Activated gamma-delta T cell (primary cell): ENCODE measurements around the gene BIK.

ENCODE experiments used
- DNase-seq: peaks from one replicate; lab custom pipeline; 2025; lab: John Stamatoyannopoulos, UW

The BIK gene

GRCh38 chr22:43162412-43163150, 52.0 kb downstream of the BIK start:
- DNase-seq, result no peak

DNA sequence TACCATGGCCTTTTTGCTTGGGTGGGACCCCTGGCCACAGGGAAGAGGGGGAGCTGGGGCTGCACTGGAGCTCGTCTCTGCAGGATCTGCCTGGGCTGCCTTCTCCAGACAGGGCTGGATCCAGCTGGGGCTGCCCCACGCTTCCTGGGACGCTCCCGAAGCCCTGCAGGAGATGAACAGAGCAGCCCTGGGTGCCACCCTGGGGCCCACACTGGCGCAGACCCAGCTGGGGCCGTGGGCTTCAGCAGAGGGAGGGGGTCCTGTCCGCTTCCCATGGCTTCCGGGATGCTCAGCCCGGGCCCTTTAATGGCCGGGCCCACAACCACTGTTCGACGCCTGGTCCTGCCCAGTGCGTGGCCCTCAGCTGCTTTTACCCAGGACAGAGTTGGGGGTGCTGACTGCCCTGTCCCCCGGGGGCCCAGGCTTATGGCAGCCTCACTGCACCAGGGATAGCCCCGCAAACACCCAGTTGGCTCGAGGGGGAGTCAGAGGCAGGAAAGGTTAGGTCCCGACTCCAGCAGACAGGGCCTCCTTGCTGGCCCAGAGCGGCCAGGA, 52.8 kb downstream of the BIK start:
- DNase-seq, result no peak

- no peak for DNase-seq
Measured at GRCh38 chr22:43164636-43165035, 54.1 kb downstream of the BIK start.

DNA sequence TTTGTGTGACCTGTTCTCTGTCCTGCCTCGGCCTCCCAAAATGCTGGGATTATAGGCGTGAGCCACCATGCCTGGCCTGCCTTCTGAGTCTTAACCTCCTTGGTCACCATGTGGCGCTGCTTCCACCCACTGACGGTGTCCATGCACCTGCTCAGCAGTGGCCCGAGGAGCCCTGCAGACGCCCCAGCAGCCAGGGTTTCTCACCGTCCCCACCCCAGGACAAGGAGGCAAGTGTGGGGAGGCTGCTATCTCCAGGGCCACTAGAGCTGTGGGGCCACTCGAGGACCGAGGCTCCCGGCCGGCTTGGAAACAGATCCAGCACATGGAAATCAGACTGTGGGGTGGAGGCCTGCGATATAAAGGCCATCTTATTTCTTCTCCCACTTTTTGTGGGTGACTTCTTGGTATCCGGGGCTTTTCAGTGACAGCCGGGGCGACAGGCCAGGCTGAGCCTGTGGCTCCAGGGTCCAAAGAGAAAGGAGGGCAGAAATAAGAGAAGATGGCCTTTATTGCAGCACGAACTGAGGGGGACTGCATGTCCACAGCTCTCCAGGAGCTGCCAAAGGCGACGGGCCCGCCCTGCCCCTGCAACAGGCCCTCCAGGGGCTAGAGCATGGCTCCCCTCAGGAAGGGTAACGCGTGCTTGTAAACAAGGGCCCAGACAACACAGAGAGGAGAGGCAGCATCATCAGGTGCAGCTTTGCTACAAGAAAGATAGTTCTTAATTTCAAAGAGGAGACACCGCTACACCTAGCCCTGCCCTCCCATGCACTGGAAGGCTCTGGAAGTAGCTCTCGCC, 55.8 kb downstream of the BIK start:
- DNase-seq, result no peak

- DNase-seq, result no peak
Measured at GRCh38 chr22:43167001-43167589, 56.5 kb downstream of the BIK start.

DNA sequence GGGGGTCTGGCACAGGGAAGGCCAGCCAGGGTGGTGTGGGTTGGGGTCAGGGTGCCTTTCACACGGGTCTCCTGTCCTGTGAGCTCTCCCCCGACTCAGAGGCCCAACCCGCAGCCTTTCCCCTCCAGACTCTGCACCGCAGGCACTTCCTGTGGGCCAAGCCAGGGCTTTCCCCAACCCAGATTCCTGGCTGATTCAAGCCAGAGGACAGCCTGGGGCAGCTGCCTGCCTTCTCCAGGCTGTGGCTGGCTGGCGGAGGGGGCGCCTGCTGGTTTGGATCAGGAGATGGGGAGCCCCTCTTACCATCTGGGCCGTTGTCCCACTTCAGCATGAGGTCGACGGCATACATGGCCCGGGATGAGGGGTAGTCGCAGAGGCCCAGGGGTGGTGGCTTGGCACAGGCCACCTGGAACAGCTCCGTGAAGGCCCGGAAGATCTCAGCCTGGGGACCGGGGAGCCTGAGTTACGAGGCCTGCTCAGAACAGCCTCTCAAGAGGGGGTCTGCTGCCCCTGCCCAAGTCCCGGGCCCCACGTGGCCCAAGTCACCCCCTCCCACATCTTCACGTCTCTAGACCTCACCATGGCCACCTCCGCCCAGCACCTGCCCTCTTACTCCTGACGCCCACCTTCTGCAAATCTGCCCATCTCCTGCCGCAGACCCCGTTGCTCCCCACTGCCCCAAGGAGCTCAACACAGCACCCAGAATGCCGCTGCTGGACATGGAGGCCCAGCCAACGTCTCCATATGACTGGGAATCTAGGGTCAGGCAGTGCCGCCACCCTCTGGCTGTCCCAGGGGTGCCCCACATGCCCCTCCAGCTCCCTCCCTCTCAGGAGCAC, 58.1 kb downstream of the BIK start:
- DNase-seq, result no peak

DNA sequence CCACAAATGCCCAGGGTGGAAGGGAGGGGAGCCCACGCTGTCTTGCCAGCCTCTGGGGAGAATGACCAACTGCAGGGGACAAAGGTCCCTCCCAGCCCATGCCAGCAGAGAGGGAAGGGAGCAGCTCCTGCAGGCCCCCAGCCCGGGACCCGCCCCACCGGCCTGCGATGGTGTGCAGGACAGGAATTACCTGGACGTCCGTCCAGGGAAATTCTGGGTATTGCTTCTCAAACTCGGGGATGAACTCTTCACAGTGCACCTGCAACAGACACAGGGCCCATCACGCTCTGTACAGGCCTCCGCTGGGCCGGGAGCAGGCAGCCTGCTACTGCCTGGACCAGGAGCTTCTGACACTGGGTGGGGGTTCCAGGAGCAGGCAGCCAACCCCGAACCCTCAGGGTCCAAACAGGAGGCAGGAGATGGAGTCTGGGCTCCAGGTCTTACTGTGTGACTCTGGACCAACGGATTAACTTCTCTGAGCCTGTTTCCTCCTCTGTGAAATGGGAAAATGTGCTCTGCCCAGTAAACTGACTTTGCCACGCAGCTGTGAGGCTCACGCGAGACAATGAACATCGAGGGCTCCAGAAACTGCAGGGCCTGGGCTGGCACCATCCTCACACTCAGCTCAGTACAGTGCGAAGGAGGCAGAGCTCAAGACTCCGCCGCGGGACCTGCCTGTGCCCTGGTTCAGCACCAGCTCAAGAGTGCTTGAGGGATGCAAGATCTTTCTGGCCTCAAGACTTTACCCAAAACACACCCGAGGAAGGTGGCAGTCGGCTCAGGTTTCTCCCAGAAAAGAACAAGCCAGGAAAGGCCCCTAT, 59.0 kb downstream of the BIK start:
- DNase-seq, result no peak

- no peak for DNase-seq
Measured at GRCh38 chr22:43170131-43170480, 59.6 kb downstream of the BIK start.

DNA sequence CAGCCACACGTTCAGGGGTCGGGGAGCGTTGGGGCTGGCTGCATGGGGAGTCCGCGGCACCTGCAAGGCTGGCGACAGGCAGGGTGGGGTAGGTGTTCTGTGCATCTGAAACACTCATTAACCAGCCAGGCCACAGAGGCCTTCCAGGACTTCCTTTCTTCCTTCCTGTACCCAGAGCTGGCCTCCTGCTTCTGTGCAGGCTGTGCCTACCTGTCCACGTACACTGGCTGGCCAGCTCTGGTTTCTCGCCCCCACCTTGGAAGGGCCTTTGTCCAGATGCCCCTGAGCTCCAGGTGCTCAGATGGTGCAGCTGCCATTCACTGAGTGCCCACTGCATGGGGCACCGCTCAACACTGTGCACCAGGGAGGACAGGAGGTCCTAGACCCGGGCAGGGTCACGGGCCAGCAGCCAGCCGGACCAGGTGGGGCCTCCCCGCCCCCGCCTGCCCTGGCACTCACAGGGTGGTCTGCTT, 60.5 kb downstream of the BIK start:
- no peak for DNase-seq

DNA sequence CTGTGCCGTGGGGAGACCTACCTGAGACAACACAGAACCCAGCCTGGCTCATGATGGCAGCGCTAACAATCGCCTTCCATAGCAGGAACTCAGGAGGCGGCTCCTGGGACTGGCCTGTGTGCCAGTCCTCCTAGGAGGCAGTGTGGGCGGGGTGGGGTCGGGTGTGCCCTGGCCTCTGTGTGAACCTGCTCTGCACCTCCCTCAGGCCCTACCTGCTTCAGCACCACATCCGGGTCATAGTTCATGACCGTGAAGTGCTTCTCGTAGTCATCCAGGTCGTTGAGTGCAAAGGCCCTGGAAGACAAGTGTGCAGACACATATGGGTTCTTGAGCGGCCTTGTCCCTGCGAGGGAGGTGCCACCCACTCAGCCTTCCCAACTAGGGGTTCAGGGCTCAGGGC, 61.1 kb downstream of the BIK start:
- DNase-seq, result no peak

DNA sequence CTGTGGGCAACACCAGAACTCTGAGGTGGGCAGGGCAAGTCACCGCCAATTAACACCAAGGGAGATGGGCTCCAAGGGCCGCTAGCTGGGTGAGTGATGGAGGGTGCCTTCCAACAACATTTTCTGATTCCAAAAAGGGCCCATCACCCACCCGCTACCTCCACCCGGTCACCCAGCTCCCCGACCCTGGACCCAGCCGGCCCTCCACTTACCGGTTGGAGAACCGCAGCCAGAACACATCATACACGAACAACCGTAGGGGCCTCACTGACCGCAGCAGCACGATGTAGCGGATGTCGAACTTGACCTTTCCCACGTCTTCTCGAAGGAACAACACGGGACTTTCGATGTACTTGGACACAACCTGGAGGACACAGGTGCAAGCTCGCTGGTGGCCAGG, 61.6 kb downstream of the BIK start:
- no peak for DNase-seq

GRCh38 chr22:43173566-43173965, 63.0 kb downstream of the BIK start:
- no peak for DNase-seq

GRCh38 chr22:43173976-43174720, 63.6 kb downstream of the BIK start:
- no peak for DNase-seq

DNA sequence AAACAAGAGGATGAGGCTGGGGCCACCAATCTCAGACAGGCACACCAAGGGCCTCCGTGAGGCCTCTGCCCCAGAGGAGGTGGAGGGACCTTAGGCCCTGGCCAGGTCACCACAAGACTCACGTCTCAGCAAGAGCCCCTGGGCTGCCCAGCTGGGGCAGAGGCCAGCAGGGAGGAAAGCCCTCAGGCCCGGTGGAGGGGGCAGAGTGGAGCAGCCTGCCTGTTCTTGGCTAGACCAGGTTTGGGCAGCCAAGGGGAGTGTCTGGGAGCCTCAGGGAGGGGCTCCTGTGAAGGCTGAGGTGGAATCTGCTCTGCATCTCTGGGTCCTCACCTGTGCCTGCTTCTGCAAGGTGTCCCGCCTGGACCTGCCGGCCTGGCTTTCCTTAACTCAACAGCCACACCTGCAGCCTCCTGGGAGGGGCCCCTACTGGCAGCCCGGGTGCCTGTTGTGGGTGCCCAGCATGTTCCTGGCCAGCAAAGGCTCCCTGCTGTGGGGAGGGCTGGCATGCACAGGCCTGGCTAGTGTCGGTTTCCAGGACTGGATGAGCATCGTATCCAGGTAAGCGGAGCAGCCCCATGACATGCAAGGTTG, 64.5 kb downstream of the BIK start:
- DNase-seq, result no peak

DNA sequence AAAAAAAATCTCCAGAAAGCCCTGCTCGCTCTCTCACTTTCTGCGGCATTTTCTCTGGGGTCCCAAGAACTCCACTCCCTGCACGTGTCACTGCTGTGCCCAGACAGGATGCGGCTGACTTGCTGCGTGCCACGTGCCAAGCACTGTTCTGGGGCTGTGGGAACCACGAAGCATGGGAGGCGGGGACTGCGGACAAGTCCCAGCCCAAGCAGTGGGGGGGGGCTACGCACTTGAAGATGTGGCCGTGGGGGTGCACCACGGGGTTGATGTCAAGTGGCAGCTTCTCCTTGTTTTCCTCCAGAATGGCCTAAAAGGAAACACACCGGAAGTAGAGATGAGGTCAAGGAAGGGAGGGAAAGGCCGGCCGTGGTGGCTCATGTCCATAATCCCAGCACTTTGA, 65.5 kb downstream of the BIK start:
- DNase-seq, result no peak

DNA sequence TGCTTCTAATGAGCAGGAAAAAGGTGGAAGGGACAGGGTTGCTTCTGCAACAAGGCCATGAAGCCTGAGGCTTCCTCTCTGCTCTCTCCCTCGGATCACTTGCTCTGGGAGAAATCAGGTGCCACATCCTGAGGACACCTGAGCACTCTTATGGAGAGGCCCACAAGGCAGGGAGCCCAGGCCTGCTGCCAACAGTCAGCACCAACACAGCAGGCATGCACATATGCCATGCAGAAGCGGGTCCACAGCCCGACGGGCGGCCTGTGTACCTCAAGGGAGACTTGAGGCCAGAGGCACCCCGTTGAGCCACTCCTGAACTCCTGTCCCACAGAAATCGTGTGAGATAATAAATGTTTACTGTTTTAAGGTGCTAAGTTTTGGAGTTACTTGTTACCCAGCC, 66.9 kb downstream of the BIK start:
- DNase-seq, result no peak
